HG03060 (cell line): ENCODE measurements around the gene PARVB.

Experiments used
- ATAC-seq: cut with Tn5 transposase; IDR thresholded peaks from one replicate; pipeline ENCODE4 v1.9.1; 2021; ENCODE audit warnings: low read depth, moderate number of reproducible peaks; ENCODE audit not compliant: unreplicated experiment

PARVB gene

GRCh38 chr22:44147821-44148574, 123.9 kb downstream of the PARVB start:
- ATAC-seq: no peak

- no peak for ATAC-seq
Measured at GRCh38 chr22:44151676-44152075, 127.6 kb downstream of the PARVB start.

- no peak for ATAC-seq
Measured at GRCh38 chr22:44153710-44154109, 129.6 kb downstream of the PARVB start.

GRCh38 chr22:44154436-44154942, 130.4 kb downstream of the PARVB start:
- no peak for ATAC-seq

- no peak for ATAC-seq
Measured at GRCh38 chr22:44155115-44155514, 131.0 kb downstream of the PARVB start.

- no peak for ATAC-seq
Measured at GRCh38 chr22:44157916-44158618, 134.0 kb downstream of the PARVB start.

GRCh38 chr22:44158816-44159215, 134.7 kb downstream of the PARVB start:
- no peak for ATAC-seq

- no peak for ATAC-seq
Measured at GRCh38 chr22:44159221-44159620, 135.1 kb downstream of the PARVB start.

GRCh38 chr22:44159811-44160210, 135.7 kb downstream of the PARVB start:
- no peak for ATAC-seq

- ATAC-seq: no peak
Measured at GRCh38 chr22:44160421-44160820, 136.3 kb downstream of the PARVB start.

GRCh38 chr22:44161673-44162072, 137.6 kb downstream of the PARVB start:
- ATAC-seq: no peak

- no peak for ATAC-seq
Measured at GRCh38 chr22:44162960-44163359, 138.9 kb downstream of the PARVB start.

GRCh38 chr22:44163536-44163935, 139.4 kb downstream of the PARVB start:
- ATAC-seq: no peak

GRCh38 chr22:44164031-44164430, 139.9 kb downstream of the PARVB start:
- no peak for ATAC-seq

- ATAC-seq: no peak
Measured at GRCh38 chr22:44165286-44165874, 141.3 kb downstream of the PARVB start.

GRCh38 chr22:44166498-44167276, 142.6 kb downstream of the PARVB start:
- no peak for ATAC-seq

GRCh38 chr22:44167501-44167900, 143.4 kb downstream of the PARVB start:
- ATAC-seq: no peak

- ATAC-seq: no peak
Measured at GRCh38 chr22:44168206-44168605, 144.1 kb downstream of the PARVB start.

GRCh38 chr22:44170470-44170869, 146.4 kb downstream of the PARVB start:
- no peak for ATAC-seq

GRCh38 chr22:44171561-44171960, 147.5 kb downstream of the PARVB start:
- no peak for ATAC-seq
